ENCODE measurements around the gene GRM3. TPM values are rescaled to one million over a fixed set of nuclear protein-coding genes. Genes with fewer than 3 reads are reported as not detected.

Gene GRM3
- total and polyA plus RNA-seq, 2 donors (not counting 3 experiments of a cell fraction or from before 2014, with no cell fraction given), result not detected

DNA sequence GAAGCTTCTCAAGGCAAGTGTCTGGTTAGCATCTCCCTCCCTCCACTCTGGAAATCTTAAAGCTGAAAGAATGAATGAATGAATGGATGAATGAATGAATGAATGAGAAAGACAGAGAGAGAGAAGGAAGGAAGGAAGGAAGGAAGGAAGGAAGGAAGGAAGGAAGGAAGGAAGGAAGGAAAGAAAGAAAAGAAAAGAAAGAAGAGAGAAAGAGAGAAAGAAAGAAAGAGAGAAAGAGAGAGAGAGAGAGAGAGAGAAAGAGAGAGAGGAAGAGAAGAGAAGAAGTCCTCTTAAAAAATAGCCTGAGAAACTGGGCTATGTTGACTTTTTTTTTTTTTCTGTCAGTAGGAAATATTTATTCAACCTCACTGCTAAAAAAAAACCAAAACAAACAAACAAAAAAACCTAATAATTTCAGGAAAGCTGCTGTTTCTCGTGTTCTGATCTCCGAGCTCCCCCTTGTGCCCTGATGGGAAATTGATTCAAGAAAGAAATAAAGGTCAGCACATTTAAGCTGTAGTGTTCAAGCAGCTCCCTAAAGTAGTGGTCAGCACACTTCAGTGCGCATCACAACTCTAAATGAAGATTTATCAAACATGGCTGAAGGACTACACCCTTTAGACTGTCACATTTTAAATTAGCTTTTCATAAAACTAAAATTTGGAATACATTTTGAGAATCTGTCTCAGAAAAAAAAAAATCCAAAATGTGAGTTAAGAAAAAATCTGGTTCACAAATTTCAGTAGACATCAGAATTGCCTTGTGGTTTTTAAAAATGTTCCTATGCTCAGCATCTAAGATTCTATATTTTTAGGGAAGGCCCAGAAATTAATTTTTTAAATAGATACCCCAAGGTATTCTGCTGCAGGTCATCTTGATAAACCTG is 261.5 kb downstream of the GRM3 start:
- Histone ChIP-seq H3K9ac (replicated peaks; ENCODE audit: extremely low read depth, insufficient read depth, low read length) (no peak overlapping the region), H3K27me3 (ENCODE audit: control insufficient read depth in 2 of 2, insufficient read depth in 2 of 2, low read length in 2 of 2) (no peaks in the 10 kb centered on the region), H3K4me2 (ENCODE audit: insufficient read depth, low read length) (no peak overlapping the region), H3K36me3 (ENCODE audit: control insufficient read depth in 2 of 2, extremely low read depth in 1 of 2, insufficient read depth in 2 of 2, low read length in 2 of 2) (no peaks in the 10 kb centered on the region), H3K9me1 (replicated peaks; ENCODE audit: control insufficient read depth, extremely low read depth, insufficient read depth, low read length) (no peaks in the 10 kb centered on the region), H3K79me2 (ENCODE audit: control insufficient read depth, insufficient read depth, low read length) (no peaks in the 10 kb centered on the region), H3K4me1 (ENCODE audit: control insufficient read depth, extremely low read depth, insufficient read depth, low read length) (no peaks in the 10 kb centered on the region), H3K9me3 (replicated peaks; ENCODE audit: control insufficient read depth, insufficient read depth, low read length) (no peaks in the 10 kb centered on the region), H3K4me3 (replicated peaks in 1 of 3; ENCODE audit: insufficient read depth in 1 of 3, low read depth in 1 of 3, low read length in 3 of 3) (no peak overlapping the region), H2AFZ (ENCODE audit: low read depth, low read length) (no peak overlapping the region), H4K20me1 (replicated peaks; ENCODE audit: control insufficient read depth, extremely low read depth, insufficient read depth, low read length) (no peaks in the 10 kb centered on the region), H3K27ac (ENCODE audit: insufficient read depth, low read depth, low read length) (no peak overlapping the region)
- BruUV-seq (replicated peaks), result no TSS peak
- ChIA-PET CTCF (interaction anchor here (0.7 to 2.8 kb wide), 26 partner anchors 10 to 1878 kb away, joined by 3 to 35 read pairs (median 3); partner anchors contain the start of gene TMEM243), POLR2A (no interaction called here)
- FAIRE-seq (peak; percentile 49), DNase-seq (ENCODE audit: low read depth, low spot score) (peak; percentile 31)
- dilution Hi-C loops (cut with MboI; ENCODE audit: extremely low pct_ligation_motif_present, low sequenced_read_pairs) (no loop called here), intact Hi-C loops (cut with micrococcal nuclease) (loop anchor here (2.0 kb wide), 1 partner anchor 1014 kb away; no protein-coding TSS in a partner anchor)
- TF ChIP-seq JUN (IDR thresholded peaks at IDR 0.05; ENCODE audit: borderline replicate concordance, insufficient read depth, insufficient read length, low read depth), result no peak
- no peak for TF ChIP-seq POLR2AphosphoS5 (IDR thresholded peaks at IDR 0.05; ENCODE audit: insufficient read depth, low read depth, low read length)
- TF ChIP-seq POLR2A (IDR thresholded peaks at IDR 0.05; ENCODE audit: low read depth, low read length), result no peak
- no peak for TF ChIP-seq GATA2 (IDR thresholded peaks at IDR 0.05; ENCODE audit: insufficient read depth, insufficient read length, low read depth, low read length)
- TF ChIP-seq EZH2 (IDR thresholded peaks at IDR 0.05; ENCODE audit: borderline replicate concordance, low read depth, low read length, severe bottlenecking), result no peak
- TF ChIP-seq CTCF (IDR thresholded peaks at IDR 0.05; ENCODE audit: extremely low read depth in 1 of 2, insufficient read depth in 1 of 2, low read depth in 1 of 2, low read length in 2 of 2), result peak; percentile 45 to 47
